ENCODE results near the gene SDF2. TPM values are rescaled to one million over a fixed set of nuclear protein-coding genes. Genes with fewer than 3 reads are reported as not detected.

The SDF2 gene
- polyA plus RNA-seq, 1 of the 3 experiments (the other 2 are of a cell fraction), result 108 TPM

- TF ChIP-seq TEAD4 (IDR thresholded peaks at IDR 0.05; ENCODE audit: borderline replicate concordance, insufficient read depth), result no peak
- TF ChIP-seq CTCF (IDR thresholded peaks at IDR 0.05), result no peak
- TF ChIP-seq FOXJ3 (CRISPR knock-in tag; IDR thresholded peaks at IDR 0.05), result no peak
- no peak for TF ChIP-seq GABPA (IDR thresholded peaks at IDR 0.05; ENCODE audit: low read depth)
- no peak for TF ChIP-seq RCOR1 (IDR thresholded peaks at IDR 0.05; ENCODE audit: low read length)
- TF ChIP-seq RAD21 (IDR thresholded peaks at IDR 0.05; ENCODE audit: low read length), result no peak
- peak; percentile 14 for TF ChIP-seq CHD2 (IDR thresholded peaks at IDR 0.05; ENCODE audit: low read length, partially characterized antibody)
Measured at GRCh38 chr17:28710861-28711722, 49.4 kb upstream of the SDF2 start (continued).

- WGBS (ENCODE audit: low lambda C conversion rate), result 100% methylated on average over 2 of the region's 2 CpGs
- peak overlapping the region in 1 of 2 experiments; percentile 26; a peak in 1 of 4 replicates for H3K27ac ChIP-seq (ENCODE audit: low read depth in 2 of 2, low read length in 1 of 2)
- no peak overlapping the region for H3K9ac ChIP-seq
- H3K9me3 ChIP-seq, result no peaks in the 10 kb centered on the region
- H3K36me3 ChIP-seq (replicated peaks in 1 of 2; ENCODE audit: control insufficient read depth in 1 of 2, insufficient read depth in 2 of 2, low read length in 1 of 2), result peaks cover 5 to 18% of the 10 kb centered on the region in 2 experiments
- H3K79me2 ChIP-seq (ENCODE audit: insufficient read depth), result peaks cover 9% of the 10 kb centered on the region; the same call in 1 of the 2 replicates
- no peaks in the 10 kb centered on the region for H3K9me2 ChIP-seq
- H3F3A ChIP-seq (replicated peaks; ENCODE audit: insufficient read depth), result peaks cover 29% of the 10 kb centered on the region
- H3K4me3 ChIP-seq (ENCODE audit: low read depth in 2 of 2, low read length in 1 of 2), result no peak overlapping the region
- H2AFZ ChIP-seq (ENCODE audit: low read depth), result no peak overlapping the region
- H3K27me3 ChIP-seq (ENCODE audit: insufficient read depth), result no peaks in the 10 kb centered on the region
- no peak for DNase-seq
- H3K4me2 ChIP-seq, result no peak overlapping the region
- ChIA-PET CTCF (interaction anchor here (0.8 to 3.1 kb wide), 4 partner anchors 20 to 195 kb away, joined by 3 to 17 read pairs (median 3); partner anchors contain the start of gene TLCD1), POLR2A (interaction anchor here (1.5 to 1.7 kb wide), 2 partner anchors 12 to 63 kb away, joined by 3 to 11 read pairs; partner anchors contain the start of genes BLTP2 and RPL23A)
- H3K4me1 ChIP-seq (ENCODE audit: control insufficient read depth in 1 of 2, insufficient read depth in 2 of 2, low read depth in 1 of 2, low read length in 1 of 2), result peaks cover 0 to 17% of the 10 kb centered on the region in 2 experiments; a peak in 2 of 4 replicates
- no peaks in the 10 kb centered on the region for H4K20me1 ChIP-seq (ENCODE audit: insufficient read depth)
- no peak for TF ChIP-seq FOSL2 (IDR thresholded peaks at IDR 0.05; ENCODE audit: borderline replicate concordance, low read depth)
- TF ChIP-seq JUND (IDR thresholded peaks at IDR 0.05), result no peak
- TF ChIP-seq FOXM1 (IDR thresholded peaks at IDR 0.05; ENCODE audit: low read depth), result no peak
- no peak for TF ChIP-seq ZBTB33 (IDR thresholded peaks at IDR 0.05; ENCODE audit: borderline replicate concordance, low read depth)
- TF ChIP-seq MAX (IDR thresholded peaks at IDR 0.05; ENCODE audit: low read depth), result no peak
- no peak for TF ChIP-seq CTCF (IDR thresholded peaks at IDR 0.05)
- no peak for TF ChIP-seq EZH2phosphoT487 (IDR thresholded peaks at IDR 0.05; ENCODE audit: borderline replicate concordance, low read depth)
- no peak for TF ChIP-seq GABPA (IDR thresholded peaks at IDR 0.05; ENCODE audit: low read depth)
- TF ChIP-seq RXRA (IDR thresholded peaks at IDR 0.05; ENCODE audit: borderline replicate concordance, low read depth), result no peak
- TF ChIP-seq, protein P1, sequence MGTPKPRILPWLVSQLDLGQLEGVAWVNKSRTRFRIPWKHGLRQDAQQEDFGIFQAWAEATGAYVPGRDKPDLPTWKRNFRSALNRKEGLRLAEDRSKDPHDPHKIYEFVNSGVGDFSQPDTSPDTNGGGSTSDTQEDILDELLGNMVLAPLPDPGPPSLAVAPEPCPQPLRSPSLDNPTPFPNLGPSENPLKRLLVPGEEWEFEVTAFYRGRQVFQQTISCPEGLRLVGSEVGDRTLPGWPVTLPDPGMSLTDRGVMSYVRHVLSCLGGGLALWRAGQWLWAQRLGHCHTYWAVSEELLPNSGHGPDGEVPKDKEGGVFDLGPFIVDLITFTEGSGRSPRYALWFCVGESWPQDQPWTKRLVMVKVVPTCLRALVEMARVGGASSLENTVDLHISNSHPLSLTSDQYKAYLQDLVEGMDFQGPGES (IDR thresholded peaks at IDR 0.05; ENCODE audit: low read depth, low read length), result no peak
- no peak for TF ChIP-seq TCF12 (IDR thresholded peaks at IDR 0.05)
- TF ChIP-seq USF2 (IDR thresholded peaks at IDR 0.05; ENCODE audit: borderline replicate concordance, low read depth, low read length), result no peak
Measured at GRCh38 chr17:28707339-28707720, 45.6 kb upstream of the SDF2 start.

All from SK-N-SH (cell line).